Activated T-cell treated with anti-CD3 and anti-CD28 coated beads for 48 hours (primary cell): Measurements from ENCODE around the gene SRA1.
A peak's percentile ranks its signal among the peaks of the same experiment; 100 is the strongest.
"Not testable (repeated sequence)": the region's sequence is repeated elsewhere in the genome, so short reads cannot be mapped to it uniquely, and the experiment has no call there.

Source experiments
- DNase-seq: peaks from one replicate; pipeline ENCODE4 v3.0.0-alpha.2; 2020; ENCODE audit warnings: low read depth

Gene SRA1

DNA sequence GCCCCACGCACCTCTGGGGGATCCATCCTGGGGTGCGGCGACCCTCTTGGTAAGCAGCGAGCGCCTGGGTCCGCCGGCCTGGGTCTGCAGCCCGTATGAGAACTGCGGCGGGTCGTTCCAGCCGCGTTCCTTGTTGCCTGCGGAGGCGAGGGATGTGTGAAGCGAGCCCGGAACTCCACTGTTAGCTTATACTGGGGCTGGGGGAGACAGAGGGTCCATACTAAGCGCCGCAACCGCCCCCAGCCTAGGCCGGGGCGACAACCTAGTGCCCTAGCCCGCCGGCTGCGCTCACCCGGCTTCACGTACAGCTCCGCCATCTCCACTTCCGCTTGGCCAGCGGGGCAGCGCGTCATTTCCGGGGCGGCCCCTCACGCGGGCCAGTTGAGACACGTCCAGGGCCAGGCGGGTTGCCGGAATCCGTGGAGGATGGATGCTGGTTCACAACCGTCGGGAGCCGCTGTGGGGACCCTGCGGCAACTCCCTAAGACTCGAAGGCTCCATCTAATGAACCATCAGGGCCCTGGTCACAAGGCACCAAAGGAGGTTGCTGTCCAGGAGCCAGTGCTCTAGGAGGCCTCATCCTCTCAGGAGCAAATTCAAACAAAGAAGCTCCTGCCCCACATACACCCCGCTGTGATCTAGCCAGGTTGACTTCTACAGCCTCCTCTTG is at the start of gene SRA1:
Gene SRA1, minus strand, starts transcription at position 338 of the 670 bp plus-strand sequence. Its CDS starts 21 bp downstream, at position 317.
- peak; percentile 87 for DNase-seq

DNA sequence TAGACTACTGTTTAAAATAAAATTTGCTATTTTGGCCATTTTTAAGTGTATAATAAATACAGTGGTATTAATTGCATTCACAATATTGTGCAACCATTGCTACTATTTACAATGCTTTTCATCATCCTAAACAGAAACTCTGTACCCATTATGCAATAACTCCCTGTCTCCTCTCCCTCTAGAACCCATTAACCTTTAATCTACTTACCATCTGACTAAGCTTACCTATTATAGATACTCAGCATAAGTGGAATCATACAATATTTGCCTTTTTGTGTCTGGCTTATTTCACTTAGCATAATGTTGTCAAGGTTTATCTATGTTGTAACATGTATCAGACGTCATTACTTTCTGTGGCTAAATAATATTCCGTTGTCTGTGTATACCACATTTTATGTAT is 49.8 kb upstream of the SRA1 start:
- no peak for DNase-seq

DNA sequence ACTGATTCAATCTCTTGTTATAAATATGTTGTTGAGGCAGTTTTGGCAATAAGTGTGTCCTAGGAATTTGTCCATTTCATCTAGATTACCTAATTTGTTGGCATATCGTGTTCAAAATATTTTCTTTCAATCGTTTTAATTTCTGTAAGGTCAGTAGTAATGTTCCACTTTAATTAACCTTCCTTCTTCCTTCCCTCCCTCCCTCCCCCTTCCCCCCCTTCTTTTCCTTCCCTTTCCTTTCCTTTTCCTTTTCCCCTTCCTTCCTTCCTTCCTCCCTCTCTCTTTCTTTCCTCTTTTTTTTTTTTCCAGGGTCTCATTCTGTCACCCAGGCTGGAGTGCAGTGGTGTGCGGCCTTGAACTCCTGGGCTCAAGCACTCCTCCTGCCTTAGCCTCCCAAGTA is 48.6 kb upstream of the SRA1 start:
- no peak for DNase-seq

GRCh38 chr5:140603734-140604133 is 46.5 kb upstream of the SRA1 start:
- no peak for DNase-seq

GRCh38 chr5:140603446-140603698 is 46.1 kb upstream of the SRA1 start:
- not testable (repeated sequence) for DNase-seq

DNA sequence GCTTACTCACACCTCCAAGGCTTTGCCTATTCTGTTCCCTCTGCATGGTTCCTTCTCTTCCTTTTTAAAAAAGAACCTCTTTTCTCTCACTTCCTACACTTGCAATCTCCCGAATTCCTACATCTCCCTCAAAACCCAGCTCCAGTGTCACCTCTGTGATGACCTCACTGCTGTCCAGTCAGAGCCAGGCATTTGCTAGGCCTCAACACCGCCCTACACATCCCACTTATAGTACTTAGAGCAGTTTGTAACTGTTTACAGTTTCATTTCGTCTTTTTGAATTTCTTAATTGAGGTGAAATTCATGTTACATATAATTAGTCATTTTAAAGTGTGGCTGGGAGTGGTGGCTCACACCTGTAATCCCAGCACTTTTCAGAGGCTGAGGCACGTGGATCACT is 44.9 kb upstream of the SRA1 start:
- no peak for DNase-seq

DNA sequence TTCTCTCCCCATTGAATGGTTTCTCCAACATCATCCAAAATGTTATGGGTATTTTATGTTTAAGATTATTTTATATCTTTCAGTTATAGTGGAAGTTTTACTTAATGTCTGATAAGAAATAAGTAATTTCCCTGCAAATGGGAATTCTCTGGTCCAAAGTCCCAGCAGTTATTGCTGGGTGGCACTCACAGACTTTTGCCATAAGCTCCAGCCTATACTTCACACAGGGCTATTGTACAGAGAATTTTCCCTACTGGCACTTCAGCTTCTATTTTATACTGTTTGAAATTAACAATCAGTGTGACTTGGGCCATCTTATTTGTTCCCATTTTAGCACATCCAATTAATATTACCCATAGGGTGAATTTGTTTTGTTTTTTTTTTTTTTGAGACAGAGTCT is 42.8 kb upstream of the SRA1 start:
- no peak for DNase-seq

DNA sequence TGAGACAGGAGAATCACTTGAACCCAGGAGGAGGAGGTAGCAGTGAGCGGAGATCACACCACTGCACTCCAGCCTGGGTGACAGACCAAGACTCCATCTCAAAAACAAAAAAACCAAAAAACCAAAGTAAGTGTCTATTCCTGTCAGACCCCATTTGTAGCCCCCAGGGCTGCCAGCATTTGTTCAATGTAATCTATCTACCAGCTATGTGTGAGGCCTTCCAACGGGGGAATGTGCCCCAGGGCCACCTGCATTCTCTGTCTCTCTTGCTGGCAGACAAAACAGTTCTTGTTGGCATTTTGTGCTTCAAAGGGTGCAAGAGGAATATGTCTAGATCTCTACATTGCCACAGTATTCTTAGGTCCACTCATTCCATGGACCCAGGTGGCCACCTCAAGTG is 41.6 kb upstream of the SRA1 start:
- DNase-seq, result no peak

GRCh38 chr5:140596321-140596741 is 39.1 kb upstream of the SRA1 start:
- no peak for DNase-seq

DNA sequence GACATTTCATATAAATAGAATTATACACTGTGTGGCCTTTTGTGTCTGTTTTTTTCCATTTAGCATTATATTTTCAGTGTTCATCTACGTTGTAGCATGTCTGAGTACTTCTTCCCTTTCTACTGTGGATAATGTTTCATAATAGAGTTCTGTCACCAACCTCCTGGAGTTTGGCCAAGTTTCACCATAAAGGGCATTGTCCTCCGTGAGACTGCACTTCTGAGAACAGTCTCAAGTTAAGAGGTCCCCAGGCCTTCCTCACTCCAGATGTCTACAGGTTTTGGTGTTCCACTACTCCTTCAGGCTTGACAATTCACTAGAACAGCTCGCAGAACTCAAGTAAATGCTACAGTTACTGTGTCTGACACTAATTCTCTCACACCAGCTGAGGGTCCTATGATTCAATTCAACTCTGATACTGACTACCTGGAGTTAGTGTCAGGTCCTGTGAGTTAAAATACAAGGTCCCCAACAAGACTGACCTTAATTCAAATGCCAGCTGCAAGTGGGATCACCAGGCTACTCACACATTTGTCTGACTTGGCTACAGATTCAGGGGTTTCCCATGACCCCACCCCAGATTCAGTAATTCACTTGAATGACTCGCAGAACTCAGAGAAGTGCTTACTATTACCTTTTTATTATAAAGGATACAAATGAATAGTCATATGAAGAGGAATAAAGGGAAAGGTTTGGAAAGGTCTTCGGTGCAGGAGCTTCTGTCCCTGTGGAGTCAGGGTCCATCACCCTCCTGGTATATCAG is 38.4 kb upstream of the SRA1 start:
- DNase-seq, result no peak

DNA sequence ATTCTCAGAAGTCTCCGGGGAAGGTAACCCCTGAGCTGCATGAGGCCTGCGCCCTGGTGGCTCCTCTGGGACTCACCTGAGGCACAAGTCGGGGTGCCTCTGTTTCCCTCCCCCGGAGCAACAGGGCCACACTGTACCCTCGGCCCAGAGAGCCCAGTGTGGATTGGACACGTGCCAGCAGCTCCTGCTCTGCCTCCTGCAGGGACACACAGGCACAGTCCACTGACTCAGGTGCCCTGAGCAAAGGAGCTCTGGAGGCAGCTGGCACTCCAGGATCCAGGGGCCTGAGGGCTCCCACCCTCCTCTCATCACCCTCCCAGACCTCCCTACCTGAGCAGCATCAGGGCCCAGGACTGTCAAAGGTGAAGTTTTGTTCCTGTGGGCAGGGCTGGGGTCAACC is 36.9 kb upstream of the SRA1 start:
- DNase-seq, result no peak

GRCh38 chr5:140593070-140593469 is 35.8 kb upstream of the SRA1 start:
- DNase-seq, result not testable (repeated sequence)

DNA sequence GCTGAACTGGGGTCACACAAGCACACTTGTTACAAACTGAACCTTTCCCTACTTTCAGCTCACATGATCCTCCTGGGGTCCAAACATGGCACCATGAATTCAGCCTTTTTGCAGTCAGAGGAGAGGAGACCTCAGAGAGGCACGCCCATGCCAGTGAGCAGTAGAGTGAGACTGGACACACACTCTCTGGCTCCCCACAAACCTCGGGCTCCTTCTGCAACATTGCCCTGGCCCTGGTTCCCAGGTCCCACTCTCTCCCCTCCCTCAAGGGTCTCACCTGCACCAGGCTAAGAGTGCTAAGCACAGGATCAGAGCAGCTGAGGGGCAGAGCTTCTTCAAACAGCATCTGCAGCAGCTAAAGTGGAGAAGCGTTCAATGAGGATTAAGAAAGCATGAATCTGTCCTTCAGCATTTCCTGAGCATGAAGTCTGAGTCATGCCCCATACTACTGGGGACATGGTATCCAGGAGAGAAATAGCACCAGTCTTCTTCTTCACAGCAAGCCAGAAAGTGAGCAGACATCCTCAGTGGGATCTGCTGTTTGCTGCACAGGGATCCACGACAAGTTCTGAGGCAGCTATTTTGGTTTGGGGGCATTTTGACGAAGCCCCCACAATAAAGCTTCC is 34.6 kb upstream of the SRA1 start:
- DNase-seq, result no peak

DNA sequence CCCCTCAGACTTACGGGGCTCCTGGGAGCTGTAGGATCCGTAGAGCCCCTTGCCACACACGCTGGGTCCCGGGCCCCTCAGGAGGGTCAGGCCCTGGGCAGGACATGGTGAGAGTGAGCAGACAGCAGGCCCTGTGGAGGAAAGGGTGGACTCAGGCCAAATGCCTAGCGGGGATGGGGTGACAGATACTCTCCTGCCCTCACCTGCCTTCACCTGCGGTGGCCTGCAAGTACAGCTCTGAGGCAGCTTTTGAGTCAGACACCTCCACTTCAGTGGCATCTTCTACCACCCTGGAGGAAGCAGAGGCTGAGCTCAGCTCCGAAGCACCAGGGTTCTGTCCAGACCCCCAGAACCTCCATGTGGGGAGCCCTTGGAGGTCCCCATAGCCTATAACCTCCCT is 33.6 kb upstream of the SRA1 start:
- DNase-seq, result no peak

GRCh38 chr5:140588311-140589070 is 31.2 kb upstream of the SRA1 start:
- no peak for DNase-seq

- DNase-seq, result no peak
These were observed 30.2 kb upstream of the SRA1 start for GRCh38 chr5:140587495-140587894.

DNA sequence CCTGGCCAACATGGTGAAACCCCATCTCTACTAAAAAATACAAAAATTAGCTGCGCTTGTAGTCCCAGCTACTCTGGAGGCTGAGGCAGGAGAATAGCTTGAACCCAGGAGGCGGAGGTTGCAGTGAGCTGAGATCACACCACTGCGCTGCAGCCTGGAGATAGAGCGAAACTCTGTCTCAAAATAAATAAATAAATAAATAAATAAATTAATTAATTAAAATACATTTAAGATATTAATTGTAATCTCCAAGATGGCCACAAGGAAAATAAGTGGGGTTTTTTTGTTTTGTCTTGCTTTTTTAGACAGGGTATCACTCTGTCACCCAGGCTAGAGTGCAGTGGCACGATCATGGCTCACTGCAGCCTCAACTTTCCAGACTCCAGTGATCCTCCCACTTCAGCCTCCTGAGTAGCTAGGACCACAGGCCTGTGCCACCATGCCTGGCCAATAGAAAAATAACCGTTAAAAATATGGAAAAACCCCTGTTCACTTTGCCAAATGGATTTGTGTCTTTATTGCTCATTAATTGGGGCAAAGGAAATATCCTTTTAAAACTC is 22.0 kb upstream of the SRA1 start:
- DNase-seq, result not testable (repeated sequence)

- DNase-seq, result no peak
These were observed 19.5 kb upstream of the SRA1 start for GRCh38 chr5:140576776-140577201.

- DNase-seq, result no peak
These were observed 18.0 kb upstream of the SRA1 start for GRCh38 chr5:140575309-140575708.

GRCh38 chr5:140574165-140574564 is 16.9 kb upstream of the SRA1 start:
- no peak for DNase-seq

DNA sequence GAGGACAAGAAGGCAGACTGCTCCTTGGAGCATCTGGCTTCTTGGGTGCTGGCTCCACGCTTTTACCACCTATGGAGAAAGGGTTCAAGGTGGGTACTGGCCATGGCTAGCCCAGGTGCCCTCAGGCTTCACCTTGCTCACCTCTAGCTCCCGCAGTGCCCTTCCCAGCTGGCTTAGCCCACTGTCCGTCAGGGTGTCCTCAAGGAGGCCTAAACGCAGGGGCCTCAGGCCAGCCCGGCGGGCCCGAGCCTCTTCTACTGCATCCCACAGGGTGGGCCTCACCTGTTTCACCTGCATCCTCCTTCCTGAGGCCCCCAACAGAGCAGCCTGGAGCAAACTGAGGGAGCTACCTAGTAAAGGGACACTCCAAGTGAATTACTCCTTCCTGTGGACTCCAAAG is 16.4 kb upstream of the SRA1 start:
- no peak for DNase-seq

DNA sequence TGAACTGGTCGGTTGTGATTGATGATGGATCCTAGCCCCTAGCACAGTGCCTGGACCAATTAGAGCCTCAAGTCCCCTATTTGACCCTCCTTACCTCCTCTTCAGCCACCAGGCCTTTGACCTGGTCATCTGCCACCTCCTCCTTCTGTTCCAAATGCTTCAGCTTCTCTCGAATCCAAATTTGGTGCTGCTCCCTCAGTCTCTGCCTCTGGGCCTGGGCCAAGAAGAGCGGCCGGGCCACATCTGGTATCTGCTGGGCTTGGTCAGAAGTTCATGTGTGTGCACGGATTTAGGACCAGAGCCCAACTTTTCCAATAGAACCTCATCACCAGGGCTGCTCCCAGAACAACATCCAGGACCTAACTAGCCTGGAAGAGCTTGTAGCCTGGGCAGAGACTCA is 13.8 kb upstream of the SRA1 start:
- no peak for DNase-seq
